ENCODE data around the gene DIP2C.

The DIP2C gene

DNA sequence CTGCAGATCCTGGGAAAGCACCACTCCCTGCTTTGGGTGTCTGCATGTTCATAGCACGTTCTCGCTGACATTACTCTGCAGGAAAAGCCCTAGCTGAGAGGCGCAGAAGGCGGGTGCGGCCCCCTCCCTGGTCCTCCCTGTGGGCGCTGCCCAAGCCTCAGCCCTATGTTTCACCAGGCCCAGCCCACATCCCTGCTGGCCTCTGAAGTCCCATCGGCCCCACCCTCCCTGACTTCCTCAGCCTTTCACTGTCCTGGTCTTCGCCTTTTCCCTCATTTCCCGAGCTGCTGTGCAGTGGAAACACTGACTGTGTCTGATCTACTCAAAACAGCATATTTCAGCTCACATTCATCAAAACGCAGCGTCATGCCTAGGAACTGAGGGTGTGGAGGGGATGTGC lies 36.3 kb upstream of the DIP2C start:
- DNase-seq (ENCODE audit: low spot score) = no peak
- TF ChIP-seq CTCF (IDR thresholded peaks at IDR 0.05; ENCODE audit: borderline replicate concordance, control extremely low read depth, extremely low read depth, insufficient read depth, missing control alignments) = no peak
- in situ Hi-C loops (cut with MboI; ENCODE audit: low sequenced_read_pairs, unreplicated experiment) = no loop called here

DNA sequence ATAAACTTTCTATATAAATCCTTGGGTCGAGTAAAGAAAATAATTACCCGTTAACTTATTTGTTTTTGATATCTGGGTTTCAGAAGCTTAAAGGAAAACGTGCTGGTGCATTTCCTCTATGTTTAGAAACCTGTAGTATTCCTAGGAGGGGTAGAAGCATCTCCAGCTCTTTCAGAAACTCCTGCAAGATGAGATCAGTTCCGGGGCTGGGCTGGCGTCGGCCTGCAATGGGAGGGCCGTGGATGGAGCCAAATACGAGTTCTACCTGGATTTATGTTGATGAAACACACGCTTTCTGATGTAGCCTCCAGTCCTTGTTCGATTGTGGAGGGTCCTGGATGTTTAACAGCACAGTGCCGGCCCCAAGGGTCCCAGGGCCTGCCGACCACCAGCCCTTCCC lies 35.8 kb upstream of the DIP2C start:
- in situ Hi-C loops (cut with MboI; ENCODE audit: low sequenced_read_pairs, unreplicated experiment) = no loop called here
- no peak for TF ChIP-seq CTCF (IDR thresholded peaks at IDR 0.05; ENCODE audit: borderline replicate concordance, control extremely low read depth, extremely low read depth, insufficient read depth, missing control alignments)
- DNase-seq (ENCODE audit: low spot score) = no peak

DNA sequence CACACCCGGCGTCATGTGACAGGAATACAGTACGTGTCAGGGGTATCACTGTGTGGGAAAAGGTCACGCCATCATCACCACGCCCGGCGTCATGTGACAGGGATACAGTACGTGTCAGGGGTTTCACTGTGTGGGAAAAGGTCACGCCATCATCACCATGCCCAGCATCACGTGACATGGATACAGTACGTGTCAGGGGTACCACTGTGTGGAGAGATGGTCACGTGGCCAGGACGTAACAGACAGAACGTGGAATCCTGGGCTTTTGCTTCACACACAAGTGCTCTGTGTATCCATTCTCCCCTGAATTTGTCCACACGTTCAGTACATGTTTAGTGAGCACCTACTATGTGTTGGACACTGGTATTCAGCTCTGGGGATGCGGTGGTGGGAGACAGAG lies 34.5 kb upstream of the DIP2C start:
- DNase-seq (ENCODE audit: low spot score) = no peak
- TF ChIP-seq CTCF (IDR thresholded peaks at IDR 0.05; ENCODE audit: borderline replicate concordance, control extremely low read depth, extremely low read depth, insufficient read depth, missing control alignments) = no peak
- in situ Hi-C loops (cut with MboI; ENCODE audit: low sequenced_read_pairs, unreplicated experiment) = no loop called here

GRCh38 chr10:722281-723060 lies 33.0 kb upstream of the DIP2C start:
- in situ Hi-C loops (cut with MboI; ENCODE audit: low sequenced_read_pairs, unreplicated experiment) = no loop called here
- TF ChIP-seq CTCF (IDR thresholded peaks at IDR 0.05; ENCODE audit: borderline replicate concordance, control extremely low read depth, extremely low read depth, insufficient read depth, missing control alignments) = no peak
- DNase-seq (ENCODE audit: low spot score) = no peak

GRCh38 chr10:718143-718700 lies 28.8 kb upstream of the DIP2C start:
- TF ChIP-seq CTCF (IDR thresholded peaks at IDR 0.05; ENCODE audit: borderline replicate concordance, control extremely low read depth, extremely low read depth, insufficient read depth, missing control alignments) = no peak
- in situ Hi-C loops (cut with MboI; ENCODE audit: low sequenced_read_pairs, unreplicated experiment) = no loop called here
- DNase-seq (ENCODE audit: low spot score) = no peak

- in situ Hi-C loops (cut with MboI; ENCODE audit: low sequenced_read_pairs, unreplicated experiment) = no loop called here
- DNase-seq (ENCODE audit: low spot score) = no peak
- no peak for TF ChIP-seq CTCF (IDR thresholded peaks at IDR 0.05; ENCODE audit: borderline replicate concordance, control extremely low read depth, extremely low read depth, insufficient read depth, missing control alignments)
Measured at GRCh38 chr10:717458-717857, 28.0 kb upstream of the DIP2C start.

Measured in GM13976 (cell line).